SK-N-SH (cell line): Measurements from ENCODE around the gene MORN5. TPM values are rescaled to one million over a fixed set of nuclear protein-coding genes. Genes with fewer than 3 reads are reported as not detected.

ENCODE experiments used
- CTCF ChIA-PET: fragments of 300-600, 350-600 bp; formaldehyde crosslinking; extraction: SDS; loops from one replicate; lab custom pipeline; 2021; lab: Yijun Ruan, JAX
- POLR2A ChIA-PET: fragments of 350-600 bp; sonication (Branson Sonifier 250); formaldehyde crosslinking; extraction: SDS; loops from one replicate; lab custom pipeline; 2020; ENCODE audit warnings: antibody characterized with exemption, inconsistent platforms; lab: Yijun Ruan, JAX
- DNase-seq: peaks from one replicate; pipeline ENCODE4 v3.0.0; 2012
- H2AFZ ChIP-seq: fragments of 200-600 bp; sonication (generic); 2 replicates; pipeline ENCODE4 v1.8.1; 2016; ENCODE audit warnings: antibody characterized with exemption, mild to moderate bottlenecking, low read depth
- H3F3A ChIP-seq: fragments of 200-600 bp; sonication (generic); replicated peaks from 2 replicates; pipeline ENCODE3; 2016; ENCODE audit warnings: antibody characterized with exemption, mild to moderate bottlenecking; ENCODE audit not compliant: insufficient read depth
- H3K27ac ChIP-seq, 2 experiments: fragments of 200-500 bp in 1 of 2; fragments of 200-600 bp in 1 of 2; sonication (Bioruptor generic) in 1 of 2; sonication (generic), shearing (Covaris generic) in 1 of 2; 2 replicates each; pipeline versions ENCODE4 v1.5.1 to v1.6.1; 2014 to 2016; ENCODE audit warnings: low read depth in 2 of 2, inconsistent platforms in 1 of 2, low read length in 1 of 2, mild to moderate bottlenecking in 1 of 2, mixed read lengths in 1 of 2
- H3K27me3 ChIP-seq: fragments of 200-600 bp; sonication (generic), shearing (Covaris generic); 2 replicates; pipeline ENCODE4 v1.6.1; 2016; ENCODE audit warnings: mixed run types; ENCODE audit not compliant: insufficient read depth
- H3K36me3 ChIP-seq, 2 experiments: fragments of 200-500 bp in 1 of 2; fragments of 200-600 bp in 1 of 2; sonication (Bioruptor generic) in 1 of 2; sonication (generic) in 1 of 2; replicated peaks in 1 of 2; 2 replicates each; pipeline versions ENCODE3 to v1.5.1; 2014 to 2016; ENCODE audit warnings: low read length in 1 of 2, mild to moderate bottlenecking in 1 of 2; ENCODE audit not compliant: insufficient read depth in 2 of 2, control insufficient read depth in 1 of 2
- H3K4me1 ChIP-seq, 2 experiments: fragments of 200-500 bp in 1 of 2; fragments of 200-600 bp in 1 of 2; sonication (Bioruptor generic) in 1 of 2; sonication (generic), shearing (Covaris generic) in 1 of 2; 2 replicates each; pipeline versions ENCODE4 v1.5.1 to v1.6.1; 2014 to 2016; ENCODE audit warnings: low read depth in 1 of 2, low read length in 1 of 2, mixed run types in 1 of 2; ENCODE audit not compliant: insufficient read depth in 2 of 2, control insufficient read depth in 1 of 2
- H3K4me2 ChIP-seq: fragments of 200-600 bp; sonication (generic), shearing (Covaris generic); 2 replicates; pipeline ENCODE4 v1.6.1; 2017; ENCODE audit warnings: mixed run types
- H3K4me3 ChIP-seq, 2 experiments: fragments of 200-500 bp in 1 of 2; fragments of 200-600 bp in 1 of 2; sonication (Bioruptor generic) in 1 of 2; sonication (generic), shearing (Covaris generic) in 1 of 2; 2 replicates each; pipeline versions ENCODE4 v1.5.1 to v1.8.1; 2014 to 2016; ENCODE audit warnings: low read depth in 2 of 2, inconsistent platforms in 1 of 2, low read length in 1 of 2, mild to moderate bottlenecking in 1 of 2, mixed read lengths in 1 of 2, moderate library complexity in 1 of 2
- H3K79me2 ChIP-seq: fragments of 200-600 bp; sonication (generic); 2 replicates; pipeline ENCODE4 v1.8.1; 2017; ENCODE audit warnings: mild to moderate bottlenecking; ENCODE audit not compliant: insufficient read depth
- H3K9ac ChIP-seq: fragments of 200-600 bp; sonication (generic); 2 replicates; pipeline ENCODE4 v1.6.1; 2017; ENCODE audit warnings: mixed run types
- H3K9me2 ChIP-seq: fragments of 200-600 bp; sonication (generic); 2 replicates; pipeline ENCODE4 v1.6.1; 2017; ENCODE audit warnings: mixed run types
- H3K9me3 ChIP-seq: fragments of 200-600 bp; sonication (generic); 2 replicates; pipeline ENCODE4 v1.6.1; 2017; ENCODE audit warnings: mixed run types, mild to moderate bottlenecking, moderate library complexity
- H4K20me1 ChIP-seq: fragments of 200-600 bp; sonication (generic); 2 replicates; pipeline ENCODE4 v1.6.1; 2017; ENCODE audit warnings: mild to moderate bottlenecking, mixed run types; ENCODE audit not compliant: insufficient read depth
- ELF1 ChIP-seq: IDR thresholded peaks from 2 replicates; pipeline ENCODE4 v1.4.0; 2012
- EZH2phosphoT487 ChIP-seq: fragments of 200-600 bp; sonication (generic); IDR thresholded peaks from 2 replicates; pipeline ENCODE4 v1.6.1; 2017; ENCODE audit warnings: low read depth, mixed run types, mild to moderate bottlenecking, antibody characterized with exemption, moderate library complexity, borderline replicate concordance
- FOXJ3 ChIP-seq: sonication (generic); formaldehyde crosslinking; IDR thresholded peaks from 2 replicates; pipeline ENCODE4 v1.5.1; 2020; ENCODE audit warnings: mild to moderate bottlenecking, missing genetic modification reagents
- RXRA ChIP-seq: IDR thresholded peaks from 2 replicates; pipeline ENCODE4 v1.4.0; 2012; ENCODE audit warnings: low read depth, mild to moderate bottlenecking, borderline replicate concordance
- SMC3 ChIP-seq: IDR thresholded peaks from 2 replicates; pipeline ENCODE4 v1.6.1; 2012; ENCODE audit warnings: low read depth, low read length, improper control_type of control experiment
- WGBS: methylation state at CpG from one replicate; pipeline ENCODE4 v1.1.6; 2017; ENCODE audit warnings: low lambda C conversion rate; 5-methylcytosine and 5-hydroxymethylcytosine counted together
- polyA plus RNA-seq, 3 experiments: library from polyadenylated mRNA; depleted of rRNA; stranded (reverse); fragments of >200 nt; gene quantifications; 2 replicates each; pipeline ENCODE4 v1.2.3, GENCODE V29; 2012
- TF ChIP-seq, protein P1 (sequence below): IDR thresholded peaks from 2 replicates; pipeline ENCODE4 v1.4.0; 2012; ENCODE audit warnings: low read depth, borderline replicate concordance
- TF ChIP-seq, protein P2 (sequence below): fragments of 200-600 bp; sonication (generic); IDR thresholded peaks from 2 replicates; pipeline ENCODE4 v1.6.1; 2017; ENCODE audit warnings: antibody characterized with exemption, mild to moderate bottlenecking, moderate library complexity
- TF ChIP-seq, protein P3 (sequence below): IDR thresholded peaks from 2 replicates; pipeline ENCODE4 v1.4.0; 2012; ENCODE audit warnings: low read depth, borderline replicate concordance

Gene MORN5
- polyA plus RNA-seq, 1 of the 3 experiments (the other 2 are of a cell fraction): not detected

DNA sequence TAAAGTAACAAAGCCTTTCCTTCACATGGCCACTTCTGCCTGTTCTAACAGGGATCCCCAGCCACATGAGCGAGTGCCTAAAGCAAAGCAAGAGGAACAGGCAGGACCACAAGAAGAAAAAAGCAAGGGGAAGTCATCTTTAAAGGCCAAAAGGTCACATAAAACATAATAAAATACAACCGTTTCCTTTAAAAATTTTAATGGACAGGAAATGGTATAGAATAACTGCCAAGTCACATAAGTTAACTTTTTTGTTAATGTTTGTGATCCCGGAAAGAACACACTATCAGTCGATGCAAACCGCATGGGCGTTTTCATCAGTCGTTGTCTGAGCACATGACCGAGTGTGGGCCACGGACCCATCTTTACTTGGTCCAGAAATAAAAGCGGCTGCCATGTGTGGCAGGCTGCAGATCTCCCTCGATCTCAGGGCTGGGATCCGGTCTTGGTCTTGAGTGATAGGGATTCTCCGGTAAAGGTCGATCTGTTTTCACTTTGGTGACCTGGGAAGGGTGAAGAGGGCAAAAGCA is 15.8 kb upstream of the MORN5 start:
- Histone ChIP-seq H3K4me2 (no peak overlapping the region), H3F3A (peaks cover 4% of the 10 kb centered on the region), H3K9ac (no peak overlapping the region), H3K27ac (no peak overlapping the region), H3K4me3 (no peak overlapping the region), H3K27me3 (no peaks in the 10 kb centered on the region)
- DNase-seq: no peak
- TF ChIP-seq FOXJ3 (CRISPR knock-in tag) (no peak), RXRA (no peak)
- TF ChIP-seq, all 33 proteins: peak for 0
- no peaks in the 10 kb centered on the region for H3K9me3 ChIP-seq
- ChIA-PET CTCF (interaction anchor here (1.0 to 3.8 kb wide), 8 partner anchors 15 to 206 kb away, joined by 3 to 20 read pairs (median 8); partner anchors contain the start of genes MORN5 and NDUFA8), POLR2A (no interaction called here)
- 92% methylated on average over 14 of the region's 14 CpGs for WGBS
- no peaks in the 10 kb centered on the region for H4K20me1 ChIP-seq
- H3K79me2 ChIP-seq: no peaks in the 10 kb centered on the region; the same call in 1 of the 2 replicates
- no peak overlapping the region for H2AFZ ChIP-seq
- no peaks in the 10 kb centered on the region for H3K4me1 ChIP-seq
- H3K9me2 ChIP-seq: no peaks in the 10 kb centered on the region
- peaks cover 27 to 50% of the 10 kb centered on the region in 2 experiments for H3K36me3 ChIP-seq

DNA sequence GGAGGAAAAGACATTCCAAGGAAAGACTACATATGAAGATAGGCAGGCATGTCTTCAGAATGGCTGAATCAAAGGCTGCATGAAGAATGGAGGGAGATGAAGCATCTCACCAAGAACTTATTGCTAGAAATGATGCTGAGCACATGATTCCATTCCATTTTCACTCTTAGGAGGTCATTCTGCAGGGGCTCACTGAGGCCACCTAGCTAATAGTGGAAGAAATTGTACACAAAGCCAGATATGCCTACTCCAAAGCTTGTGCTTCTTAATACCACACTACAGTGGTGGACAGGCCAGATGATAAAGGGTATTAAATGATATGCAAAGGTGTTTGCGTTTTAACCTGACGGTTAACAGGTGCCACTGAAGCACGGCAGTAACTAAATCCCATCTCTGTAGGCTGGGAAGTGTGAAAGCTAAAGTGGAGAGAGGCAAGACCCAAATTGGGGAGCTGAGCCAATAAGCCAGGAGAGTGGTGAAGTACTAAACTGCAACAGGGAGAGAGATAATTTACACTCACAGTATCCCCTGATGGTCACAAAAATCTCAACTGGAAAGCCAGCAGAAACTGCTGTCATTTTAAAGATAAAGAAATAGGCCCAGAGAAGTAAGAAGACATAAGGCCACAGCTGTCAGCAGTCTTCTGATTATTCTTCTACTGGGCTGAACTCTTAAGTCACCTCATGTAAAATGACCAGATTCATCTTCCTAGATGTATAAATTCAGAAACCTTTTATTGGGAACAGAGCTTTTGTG is 14.7 kb upstream of the MORN5 start:
- 69% methylated on average over 3 of the region's 3 CpGs for WGBS

More for the DNA sequence above, 14.7 kb upstream of the MORN5 start:
- no peak overlapping the region for H3K4me2 ChIP-seq
- POLR2A ChIA-PET: no interaction called here
- no peak overlapping the region for H2AFZ ChIP-seq
- no peaks in the 10 kb centered on the region for H3K9me2 ChIP-seq
- no peak overlapping the region for H3K27ac ChIP-seq
- no peaks in the 10 kb centered on the region for H3K4me1 ChIP-seq
- no peak for TF ChIP-seq EZH2phosphoT487
- TF ChIP-seq, protein P1, sequence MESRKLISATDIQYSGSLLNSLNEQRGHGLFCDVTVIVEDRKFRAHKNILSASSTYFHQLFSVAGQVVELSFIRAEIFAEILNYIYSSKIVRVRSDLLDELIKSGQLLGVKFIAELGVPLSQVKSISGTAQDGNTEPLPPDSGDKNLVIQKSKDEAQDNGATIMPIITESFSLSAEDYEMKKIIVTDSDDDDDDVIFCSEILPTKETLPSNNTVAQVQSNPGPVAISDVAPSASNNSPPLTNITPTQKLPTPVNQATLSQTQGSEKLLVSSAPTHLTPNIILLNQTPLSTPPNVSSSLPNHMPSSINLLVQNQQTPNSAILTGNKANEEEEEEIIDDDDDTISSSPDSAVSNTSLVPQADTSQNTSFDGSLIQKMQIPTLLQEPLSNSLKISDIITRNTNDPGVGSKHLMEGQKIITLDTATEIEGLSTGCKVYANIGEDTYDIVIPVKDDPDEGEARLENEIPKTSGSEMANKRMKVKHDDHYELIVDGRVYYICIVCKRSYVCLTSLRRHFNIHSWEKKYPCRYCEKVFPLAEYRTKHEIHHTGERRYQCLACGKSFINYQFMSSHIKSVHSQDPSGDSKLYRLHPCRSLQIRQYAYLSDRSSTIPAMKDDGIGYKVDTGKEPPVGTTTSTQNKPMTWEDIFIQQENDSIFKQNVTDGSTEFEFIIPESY: no peak
- TF ChIP-seq, protein P2, sequence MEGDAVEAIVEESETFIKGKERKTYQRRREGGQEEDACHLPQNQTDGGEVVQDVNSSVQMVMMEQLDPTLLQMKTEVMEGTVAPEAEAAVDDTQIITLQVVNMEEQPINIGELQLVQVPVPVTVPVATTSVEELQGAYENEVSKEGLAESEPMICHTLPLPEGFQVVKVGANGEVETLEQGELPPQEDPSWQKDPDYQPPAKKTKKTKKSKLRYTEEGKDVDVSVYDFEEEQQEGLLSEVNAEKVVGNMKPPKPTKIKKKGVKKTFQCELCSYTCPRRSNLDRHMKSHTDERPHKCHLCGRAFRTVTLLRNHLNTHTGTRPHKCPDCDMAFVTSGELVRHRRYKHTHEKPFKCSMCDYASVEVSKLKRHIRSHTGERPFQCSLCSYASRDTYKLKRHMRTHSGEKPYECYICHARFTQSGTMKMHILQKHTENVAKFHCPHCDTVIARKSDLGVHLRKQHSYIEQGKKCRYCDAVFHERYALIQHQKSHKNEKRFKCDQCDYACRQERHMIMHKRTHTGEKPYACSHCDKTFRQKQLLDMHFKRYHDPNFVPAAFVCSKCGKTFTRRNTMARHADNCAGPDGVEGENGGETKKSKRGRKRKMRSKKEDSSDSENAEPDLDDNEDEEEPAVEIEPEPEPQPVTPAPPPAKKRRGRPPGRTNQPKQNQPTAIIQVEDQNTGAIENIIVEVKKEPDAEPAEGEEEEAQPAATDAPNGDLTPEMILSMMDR: peak; percentile 41
- TF ChIP-seq SMC3: peak; percentile 19; the same call in 1 of the 2 replicates
- no peak for TF ChIP-seq ELF1
- TF ChIP-seq, protein P3, sequence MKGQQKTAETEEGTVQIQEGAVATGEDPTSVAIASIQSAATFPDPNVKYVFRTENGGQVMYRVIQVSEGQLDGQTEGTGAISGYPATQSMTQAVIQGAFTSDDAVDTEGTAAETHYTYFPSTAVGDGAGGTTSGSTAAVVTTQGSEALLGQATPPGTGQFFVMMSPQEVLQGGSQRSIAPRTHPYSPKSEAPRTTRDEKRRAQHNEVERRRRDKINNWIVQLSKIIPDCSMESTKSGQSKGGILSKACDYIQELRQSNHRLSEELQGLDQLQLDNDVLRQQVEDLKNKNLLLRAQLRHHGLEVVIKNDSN: no peak
- TF ChIP-seq, all 33 proteins: peak for 2
- peaks cover 27 to 50% of the 10 kb centered on the region in 2 experiments for H3K36me3 ChIP-seq
- CTCF ChIA-PET: interaction anchor here (1.1 to 3.8 kb wide), 10 partner anchors 11 to 205 kb away, joined by 3 to 20 read pairs (median 8); partner anchors contain the start of genes MORN5 and NDUFA8
- no peak overlapping the region for H3K4me3 ChIP-seq
- H3K9ac ChIP-seq: no peak overlapping the region
- peaks cover 4% of the 10 kb centered on the region; the same call in 1 of the 2 replicates for H3K79me2 ChIP-seq
- peaks cover 4% of the 10 kb centered on the region for H3F3A ChIP-seq
- no peaks in the 10 kb centered on the region for H3K9me3 ChIP-seq
- DNase-seq: no peak
- H3K27me3 ChIP-seq: no peaks in the 10 kb centered on the region
- H4K20me1 ChIP-seq: no peaks in the 10 kb centered on the region
